AG10803 (cell line): Measurements from ENCODE around the gene ZNF138.
A peak's percentile ranks its signal among the peaks of the same experiment; 100 is the strongest.
"Not testable (repeated sequence)": the region's sequence is repeated elsewhere in the genome, so short reads cannot be mapped to it uniquely, and the experiment has no call there.

ENCODE experiments used
- DNase-seq: peaks from one replicate; pipeline ENCODE4 v3.0.0; 2010; ENCODE audit warnings: low read depth
- H3K4me3 ChIP-seq: 2 replicates; pipeline ENCODE4 v1.5.1; 2011; ENCODE audit warnings: mild to moderate bottlenecking, low read length, control low read depth
- CTCF ChIP-seq: conservative IDR thresholded peaks from 2 replicates; pipeline ENCODE4 v1.5.1; 2011; ENCODE audit warnings: mild to moderate bottlenecking, low read length, control low read depth, inconsistent platforms

Gene ZNF138

GRCh38 chr7:64774204-64774842 is 19.9 kb upstream of the ZNF138 start:
- no peak for DNase-seq

GRCh38 chr7:64775289-64775688 is 18.9 kb upstream of the ZNF138 start:
- no peak overlapping the region for H3K4me3 ChIP-seq
- DNase-seq = no peak

More at GRCh38 chr7:64774204-64774842, 19.9 kb upstream of the ZNF138 start:
- H3K4me3 ChIP-seq = no peak overlapping the region
- TF ChIP-seq CTCF = no peak

GRCh38 chr7:64784842-64785241 is 9.4 kb upstream of the ZNF138 start:
- H3K4me3 ChIP-seq, DNase-seq: not testable (repeated sequence)

More at GRCh38 chr7:64775289-64775688, 18.9 kb upstream of the ZNF138 start:
- no peak for TF ChIP-seq CTCF

- TF ChIP-seq CTCF = no peak
- H3K4me3 ChIP-seq = no peak overlapping the region
- no peak for DNase-seq
Observed at GRCh38 chr7:64787295-64787694, 6.9 kb upstream of the ZNF138 start.

GRCh38 chr7:64789241-64789640 is 5.0 kb upstream of the ZNF138 start:
- DNase-seq = not testable (repeated sequence)

GRCh38 chr7:64793106-64793755 is 997 bp upstream of the ZNF138 start:
- H3K4me3 ChIP-seq = no peak overlapping the region
- peak; percentile 1 for DNase-seq
- no peak for TF ChIP-seq CTCF

More at GRCh38 chr7:64789241-64789640, 5.0 kb upstream of the ZNF138 start:
- not testable (repeated sequence) for H3K4me3 ChIP-seq

GRCh38 chr7:64795176-64795575 is 948 bp downstream of the ZNF138 start:
- H3K4me3 ChIP-seq = peak overlapping the region; percentile 92
- no peak for DNase-seq
- no peak for TF ChIP-seq CTCF

- not testable (repeated sequence) for H3K4me3 ChIP-seq, DNase-seq
Observed at GRCh38 chr7:64799169-64799568, 4.9 kb downstream of the ZNF138 start.
